ENCODE results near the gene PRRG2. TPM values are rescaled to one million over a fixed set of nuclear protein-coding genes. Genes with fewer than 3 reads are reported as not detected.

PRRG2 gene
- under 1 TPM in 1 of 4 donors, not detected in 3; 0.71 TPM for total RNA-seq
- 10 to 100 TPM in 2 of 3 donors, 1 to 10 TPM in 1; 7.2 to 18.9 (median 18.3) TPM for polyA plus RNA-seq

DNA sequence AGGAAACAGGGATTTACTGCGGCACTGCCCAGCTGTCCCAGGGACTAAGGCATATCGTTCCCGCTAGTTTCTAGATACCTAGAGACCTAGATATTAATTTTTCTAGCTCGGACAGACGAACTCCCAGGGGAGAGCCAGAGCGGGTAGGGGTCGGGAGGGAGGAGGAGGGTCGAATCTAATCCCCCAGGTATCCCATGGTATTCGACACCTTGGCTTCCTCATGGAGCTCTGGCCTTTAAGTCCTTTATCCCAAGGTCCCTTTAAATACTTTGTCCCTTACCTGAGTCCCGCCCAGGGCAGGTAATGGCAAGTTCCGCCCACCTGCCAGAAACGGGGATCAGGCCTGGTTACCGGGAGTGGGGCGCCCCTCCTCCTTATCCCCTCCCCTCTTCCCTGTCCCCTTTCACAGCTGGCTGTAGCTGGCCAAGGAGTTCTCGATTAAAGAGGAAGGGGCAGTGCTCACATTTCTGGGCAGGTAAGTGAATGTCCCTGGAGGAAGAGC is at the start of gene PRRG2:
TSS of gene PRRG2 (plus strand) at position 310 of the 502 bp plus-strand sequence. CDS start 1,904 bp downstream, outside the sequence.
- Histone ChIP-seq H3K27me3 (no peaks in the 10 kb centered on the region), H3K27ac (peak within 1 kb of the TSS; percentile 78 to 83 (median 79)), H3K4me3 (peak within 1 kb of the TSS; percentile 51 to 69 (median 58)), H3K4me1 (peaks cover 0 to 22% (median 16%) of the 10 kb centered on the region in 4 donors), H3K9me3 (no peaks in the 10 kb centered on the region), H3K36me3 (peaks cover 0 to 4% (median 2%) of the 10 kb centered on the region in 4 donors)
- TF ChIP-seq POLR2A (IDR thresholded peaks at IDR 0.05) = no peak
- TF ChIP-seq, protein P1, sequence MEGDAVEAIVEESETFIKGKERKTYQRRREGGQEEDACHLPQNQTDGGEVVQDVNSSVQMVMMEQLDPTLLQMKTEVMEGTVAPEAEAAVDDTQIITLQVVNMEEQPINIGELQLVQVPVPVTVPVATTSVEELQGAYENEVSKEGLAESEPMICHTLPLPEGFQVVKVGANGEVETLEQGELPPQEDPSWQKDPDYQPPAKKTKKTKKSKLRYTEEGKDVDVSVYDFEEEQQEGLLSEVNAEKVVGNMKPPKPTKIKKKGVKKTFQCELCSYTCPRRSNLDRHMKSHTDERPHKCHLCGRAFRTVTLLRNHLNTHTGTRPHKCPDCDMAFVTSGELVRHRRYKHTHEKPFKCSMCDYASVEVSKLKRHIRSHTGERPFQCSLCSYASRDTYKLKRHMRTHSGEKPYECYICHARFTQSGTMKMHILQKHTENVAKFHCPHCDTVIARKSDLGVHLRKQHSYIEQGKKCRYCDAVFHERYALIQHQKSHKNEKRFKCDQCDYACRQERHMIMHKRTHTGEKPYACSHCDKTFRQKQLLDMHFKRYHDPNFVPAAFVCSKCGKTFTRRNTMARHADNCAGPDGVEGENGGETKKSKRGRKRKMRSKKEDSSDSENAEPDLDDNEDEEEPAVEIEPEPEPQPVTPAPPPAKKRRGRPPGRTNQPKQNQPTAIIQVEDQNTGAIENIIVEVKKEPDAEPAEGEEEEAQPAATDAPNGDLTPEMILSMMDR (IDR thresholded peaks at IDR 0.05) = no peak
- no peak for TF ChIP-seq POLR2AphosphoS5 (IDR thresholded peaks at IDR 0.05)
- TF ChIP-seq EP300 (IDR thresholded peaks at IDR 0.05) = no peak
- no peak for DNase-seq
- 13 to 36% methylated on average over 15 of the region's 15 CpGs for WGBS, 2 donors
- intact Hi-C loops (cut with DNase I) = no loop called here

- intact Hi-C loops (cut with DNase I) = no loop called here
- H3K27me3 ChIP-seq = no peaks in the 10 kb centered on the region
- peaks cover 0 to 20% (median 16%) of the 10 kb centered on the region in 4 donors for H3K4me1 ChIP-seq
- H3K9me3 ChIP-seq = no peaks in the 10 kb centered on the region
- WGBS, 2 donors = 17 to 71% methylated on average over 87 of the region's 87 CpGs
- DNase-seq = peak; percentile 88
- H3K4me3 ChIP-seq = peak overlapping the region; percentile 36 to 55 (median 44)
- H3K27ac ChIP-seq = peak overlapping the region in 2 of 4 donors; percentile 6 to 7
- TF ChIP-seq, protein P1 (IDR thresholded peaks at IDR 0.05) = peak in 2 of 4 experiments; percentile 21 to 30
- no peak for TF ChIP-seq POLR2AphosphoS5 (IDR thresholded peaks at IDR 0.05)
- H3K36me3 ChIP-seq = peaks cover 0 to 13% (median 5%) of the 10 kb centered on the region in 4 donors
Measured at GRCh38 chr19:49533551-49534488, 47.3 kb upstream of the PRRG2 start.

- intact Hi-C loops (cut with DNase I) = no loop called here
- peak overlapping the region in 2 of 4 donors; percentile 36 to 55 for H3K4me3 ChIP-seq
- no peak overlapping the region for H3K27ac ChIP-seq
- no peak for DNase-seq
- H3K36me3 ChIP-seq = peaks cover 0 to 20% (median 10%) of the 10 kb centered on the region in 4 donors
- no peaks in the 10 kb centered on the region for H3K27me3 ChIP-seq
- no peaks in the 10 kb centered on the region for H3K9me3 ChIP-seq
- peaks cover 0 to 20% (median 16%) of the 10 kb centered on the region in 4 donors for H3K4me1 ChIP-seq
- TF ChIP-seq POLR2A (IDR thresholded peaks at IDR 0.05) (no peak), EP300 (IDR thresholded peaks at IDR 0.05) (no peak), POLR2AphosphoS5 (IDR thresholded peaks at IDR 0.05) (no peak)
- TF ChIP-seq, protein P1 (IDR thresholded peaks at IDR 0.05) = no peak
- WGBS, 2 donors = 56 to 79% methylated on average over 8 of the region's 8 CpGs
Measured at GRCh38 chr19:49534632-49535385, 46.3 kb upstream of the PRRG2 start.

- Histone ChIP-seq H3K36me3 (peaks cover 0 to 31% (median 10%) of the 10 kb centered on the region in 4 donors), H3K4me3 (no peak overlapping the region), H3K4me1 (peaks cover 0 to 20% (median 16%) of the 10 kb centered on the region in 4 donors), H3K27ac (no peak overlapping the region), H3K9me3 (no peaks in the 10 kb centered on the region), H3K27me3 (no peaks in the 10 kb centered on the region)
- TF ChIP-seq POLR2A (IDR thresholded peaks at IDR 0.05) = no peak
- TF ChIP-seq EP300 (IDR thresholded peaks at IDR 0.05) = no peak
- TF ChIP-seq POLR2AphosphoS5 (IDR thresholded peaks at IDR 0.05) = no peak
- TF ChIP-seq, protein P1 (IDR thresholded peaks at IDR 0.05) = no peak
- no peak for DNase-seq
- intact Hi-C loops (cut with DNase I) = no loop called here
- 88 to 91% methylated on average over 22 of the region's 22 CpGs for WGBS, 2 donors
Measured at GRCh38 chr19:49536921-49537462, 44.1 kb upstream of the PRRG2 start.

Data from sigmoid colon (tissue), 7 donors.